Occipital lobe (tissue), 2 donors: Measurements from ENCODE around the gene RPL37. TPM values are rescaled to one million over a fixed set of nuclear protein-coding genes. Genes with fewer than 3 reads are reported as not detected.
A peak's percentile ranks its signal among the peaks of the same experiment; 100 is the strongest.

Source experiments
- small RNA-seq: library from RNA; depleted of rRNA; stranded (forward); fragments of <200 nt; gene quantifications from one replicate; pipeline ENCODE3, GENCODE V24; 2014
- total RNA-seq: library from RNA; depleted of rRNA; stranded (reverse); fragments of >200 nt; gene quantifications from one replicate; pipeline ENCODE4 v1.2.3, GENCODE V29; 2014

Gene RPL37
- total RNA-seq, 1 donor from 2014 or later: 1,054 TPM

Small RNAs within 50 kb of the gene (small RNA-seq; reads per million reads assigned to genes)
- gene RF00191: not detected
- gene SNORD72: 2.6 reads per million, percentile 86 among the genes with 10 or more reads in this experiment

Other genes with a start within 250 kb of the RPL37 start
- gene PTGER4, start 155.3 kb downstream of the RPL37 start, total RNA-seq: 3.3 TPM
- gene TTC33, start 79.3 kb downstream of the RPL37 start, total RNA-seq: 65.5 TPM
- 74.1 TPM for gene PRKAA1, start 36.8 kb downstream of the RPL37 start, total RNA-seq
- gene CARD6, start 6.1 kb upstream of the RPL37 start, total RNA-seq: 1.6 TPM
- gene C7, start 74.3 kb upstream of the RPL37 start, total RNA-seq: 8.1 TPM
- not detected for gene MROH2B, start 236.1 kb upstream of the RPL37 start, total RNA-seq